ENCODE results near the gene DIPK2A.

DNA sequence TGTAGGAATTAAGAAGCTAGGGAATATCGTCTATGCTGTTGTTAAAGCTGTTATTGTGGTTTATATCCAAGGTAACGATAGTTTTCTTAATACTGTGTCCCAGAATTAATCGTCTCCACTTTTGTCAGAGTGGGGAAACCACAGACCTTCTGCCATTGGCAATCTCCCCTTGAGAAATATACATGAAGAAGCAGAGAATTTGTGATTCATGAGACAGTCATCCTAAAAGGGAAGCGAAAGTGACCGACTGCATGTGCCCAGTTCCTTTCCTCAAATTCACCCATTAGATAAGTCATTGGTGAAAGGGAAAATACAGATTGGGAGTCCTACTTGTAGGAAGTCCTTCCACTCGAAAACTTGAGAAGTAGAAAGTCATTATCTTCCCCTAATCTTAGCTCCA, 26.6 kb downstream of the DIPK2A start:
- TF ChIP-seq POLR2A (IDR thresholded peaks at IDR 0.05) = no peak
- TF ChIP-seq, protein P1, sequence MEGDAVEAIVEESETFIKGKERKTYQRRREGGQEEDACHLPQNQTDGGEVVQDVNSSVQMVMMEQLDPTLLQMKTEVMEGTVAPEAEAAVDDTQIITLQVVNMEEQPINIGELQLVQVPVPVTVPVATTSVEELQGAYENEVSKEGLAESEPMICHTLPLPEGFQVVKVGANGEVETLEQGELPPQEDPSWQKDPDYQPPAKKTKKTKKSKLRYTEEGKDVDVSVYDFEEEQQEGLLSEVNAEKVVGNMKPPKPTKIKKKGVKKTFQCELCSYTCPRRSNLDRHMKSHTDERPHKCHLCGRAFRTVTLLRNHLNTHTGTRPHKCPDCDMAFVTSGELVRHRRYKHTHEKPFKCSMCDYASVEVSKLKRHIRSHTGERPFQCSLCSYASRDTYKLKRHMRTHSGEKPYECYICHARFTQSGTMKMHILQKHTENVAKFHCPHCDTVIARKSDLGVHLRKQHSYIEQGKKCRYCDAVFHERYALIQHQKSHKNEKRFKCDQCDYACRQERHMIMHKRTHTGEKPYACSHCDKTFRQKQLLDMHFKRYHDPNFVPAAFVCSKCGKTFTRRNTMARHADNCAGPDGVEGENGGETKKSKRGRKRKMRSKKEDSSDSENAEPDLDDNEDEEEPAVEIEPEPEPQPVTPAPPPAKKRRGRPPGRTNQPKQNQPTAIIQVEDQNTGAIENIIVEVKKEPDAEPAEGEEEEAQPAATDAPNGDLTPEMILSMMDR (IDR thresholded peaks at IDR 0.05) = no peak

Measured in body of pancreas (tissue), 4 donors.